Panc1 (cell line): ENCODE results near the gene CDK14.

ENCODE experiments used
- POLR2AphosphoS5 ChIP-seq: IDR thresholded peaks from 2 replicates; pipeline ENCODE4 v1.6.1; 2012; ENCODE audit warnings: mild to moderate bottlenecking, low read depth, low read length, moderate library complexity
- TF ChIP-seq, protein P1 (sequence below): fragments of 450-650 bp; IDR thresholded peaks from 2 replicates; pipeline ENCODE4 v1.5.1; 2017; ENCODE audit warnings: mild to moderate bottlenecking
- TF ChIP-seq, protein P2 (sequence below), 2 experiments: IDR thresholded peaks; 2 replicates each; pipeline ENCODE4 v1.6.1; 2011 to 2012; ENCODE audit warnings: low read depth in 2 of 2, control low read depth in 1 of 2, low read length in 1 of 2, mild to moderate bottlenecking in 1 of 2, moderate library complexity in 1 of 2; ENCODE audit not compliant: insufficient read depth in 1 of 2

DNA sequence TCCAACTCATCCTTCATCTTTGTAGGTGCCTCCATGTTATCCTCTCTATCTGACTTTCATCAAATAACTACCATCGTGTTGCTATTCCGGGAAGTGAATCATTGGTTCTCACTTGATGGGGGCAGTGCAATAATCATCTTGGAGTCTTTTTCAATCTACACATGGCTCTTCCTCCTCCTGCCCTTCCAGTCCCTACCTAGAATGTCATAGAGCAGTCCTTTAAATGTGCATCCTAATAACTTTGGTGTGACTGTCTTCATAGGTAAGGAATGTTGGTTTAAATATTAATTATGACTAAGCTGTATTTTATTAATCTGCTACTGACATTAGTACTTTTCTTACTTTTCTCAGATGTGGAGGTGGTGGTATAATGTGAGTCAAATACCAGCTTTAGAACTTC, 8.4 kb upstream of the CDK14 start:
- TF ChIP-seq, protein P1, sequence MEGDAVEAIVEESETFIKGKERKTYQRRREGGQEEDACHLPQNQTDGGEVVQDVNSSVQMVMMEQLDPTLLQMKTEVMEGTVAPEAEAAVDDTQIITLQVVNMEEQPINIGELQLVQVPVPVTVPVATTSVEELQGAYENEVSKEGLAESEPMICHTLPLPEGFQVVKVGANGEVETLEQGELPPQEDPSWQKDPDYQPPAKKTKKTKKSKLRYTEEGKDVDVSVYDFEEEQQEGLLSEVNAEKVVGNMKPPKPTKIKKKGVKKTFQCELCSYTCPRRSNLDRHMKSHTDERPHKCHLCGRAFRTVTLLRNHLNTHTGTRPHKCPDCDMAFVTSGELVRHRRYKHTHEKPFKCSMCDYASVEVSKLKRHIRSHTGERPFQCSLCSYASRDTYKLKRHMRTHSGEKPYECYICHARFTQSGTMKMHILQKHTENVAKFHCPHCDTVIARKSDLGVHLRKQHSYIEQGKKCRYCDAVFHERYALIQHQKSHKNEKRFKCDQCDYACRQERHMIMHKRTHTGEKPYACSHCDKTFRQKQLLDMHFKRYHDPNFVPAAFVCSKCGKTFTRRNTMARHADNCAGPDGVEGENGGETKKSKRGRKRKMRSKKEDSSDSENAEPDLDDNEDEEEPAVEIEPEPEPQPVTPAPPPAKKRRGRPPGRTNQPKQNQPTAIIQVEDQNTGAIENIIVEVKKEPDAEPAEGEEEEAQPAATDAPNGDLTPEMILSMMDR: no peak
- TF ChIP-seq, protein P2, sequence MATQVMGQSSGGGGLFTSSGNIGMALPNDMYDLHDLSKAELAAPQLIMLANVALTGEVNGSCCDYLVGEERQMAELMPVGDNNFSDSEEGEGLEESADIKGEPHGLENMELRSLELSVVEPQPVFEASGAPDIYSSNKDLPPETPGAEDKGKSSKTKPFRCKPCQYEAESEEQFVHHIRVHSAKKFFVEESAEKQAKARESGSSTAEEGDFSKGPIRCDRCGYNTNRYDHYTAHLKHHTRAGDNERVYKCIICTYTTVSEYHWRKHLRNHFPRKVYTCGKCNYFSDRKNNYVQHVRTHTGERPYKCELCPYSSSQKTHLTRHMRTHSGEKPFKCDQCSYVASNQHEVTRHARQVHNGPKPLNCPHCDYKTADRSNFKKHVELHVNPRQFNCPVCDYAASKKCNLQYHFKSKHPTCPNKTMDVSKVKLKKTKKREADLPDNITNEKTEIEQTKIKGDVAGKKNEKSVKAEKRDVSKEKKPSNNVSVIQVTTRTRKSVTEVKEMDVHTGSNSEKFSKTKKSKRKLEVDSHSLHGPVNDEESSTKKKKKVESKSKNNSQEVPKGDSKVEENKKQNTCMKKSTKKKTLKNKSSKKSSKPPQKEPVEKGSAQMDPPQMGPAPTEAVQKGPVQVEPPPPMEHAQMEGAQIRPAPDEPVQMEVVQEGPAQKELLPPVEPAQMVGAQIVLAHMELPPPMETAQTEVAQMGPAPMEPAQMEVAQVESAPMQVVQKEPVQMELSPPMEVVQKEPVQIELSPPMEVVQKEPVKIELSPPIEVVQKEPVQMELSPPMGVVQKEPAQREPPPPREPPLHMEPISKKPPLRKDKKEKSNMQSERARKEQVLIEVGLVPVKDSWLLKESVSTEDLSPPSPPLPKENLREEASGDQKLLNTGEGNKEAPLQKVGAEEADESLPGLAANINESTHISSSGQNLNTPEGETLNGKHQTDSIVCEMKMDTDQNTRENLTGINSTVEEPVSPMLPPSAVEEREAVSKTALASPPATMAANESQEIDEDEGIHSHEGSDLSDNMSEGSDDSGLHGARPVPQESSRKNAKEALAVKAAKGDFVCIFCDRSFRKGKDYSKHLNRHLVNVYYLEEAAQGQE (IDR thresholded peaks at IDR 0.05; ENCODE audit: insufficient read depth in 1 of 2, low read depth in 2 of 2, low read length in 1 of 2): no peak
- no peak for TF ChIP-seq POLR2AphosphoS5
